ENCODE results near the gene RAB36. TPM values are rescaled to one million over a fixed set of nuclear protein-coding genes. Genes with fewer than 3 reads are reported as not detected.

RAB36 gene
- polyA plus RNA-seq, 1 donor from 2014 or later, result 3.2 TPM

- Histone ChIP-seq H3K9ac (ENCODE audit: low read length) (no peak overlapping the region), H3K9me3 (ENCODE audit: low read length) (no peaks in the 10 kb centered on the region), H3K36me3 (ENCODE audit: insufficient read depth, low read length) (no peaks in the 10 kb centered on the region), H4K20me1 (ENCODE audit: insufficient read depth) (no peaks in the 10 kb centered on the region), H3K9me2 (ENCODE audit: insufficient read depth, low read length) (no peaks in the 10 kb centered on the region), H3K79me2 (replicated peaks; ENCODE audit: insufficient read depth, low read length) (no peaks in the 10 kb centered on the region), H2AFZ (ENCODE audit: low read depth, low read length) (no peak overlapping the region), H3F3A (ENCODE audit: insufficient read depth, low read length, poor library complexity, severe bottlenecking) (no peaks in the 10 kb centered on the region), H3K27ac (ENCODE audit: low read length) (no peak overlapping the region), H3K27me3 (ENCODE audit: insufficient read depth, low read depth, low read length) (no peaks in the 10 kb centered on the region), H3K4me2 (ENCODE audit: low read length) (no peak overlapping the region), H3K4me3 (ENCODE audit: low read length) (no peak overlapping the region)
- TF ChIP-seq EP300 (conservative IDR thresholded peaks at IDR 0.05; ENCODE audit: poor library complexity, severe bottlenecking) (no peak), REST (IDR thresholded peaks at IDR 0.05; ENCODE audit: borderline replicate concordance) (no peak), SMC3 (conservative IDR thresholded peaks at IDR 0.05; ENCODE audit: poor library complexity) (no peak), MXI1 (conservative IDR thresholded peaks at IDR 0.05; ENCODE audit: poor library complexity, severe bottlenecking) (no peak), EZH2 (IDR thresholded peaks at IDR 0.05; ENCODE audit: borderline replicate concordance, insufficient read depth, low read length, poor library complexity, severe bottlenecking) (no peak), POLR2AphosphoS5 (IDR thresholded peaks at IDR 0.05) (no peak), CTCF (IDR thresholded peaks at IDR 0.05; ENCODE audit: poor library complexity, severe bottlenecking) (no peak), RAD21 (conservative IDR thresholded peaks at IDR 0.05) (no peak), TAF1 (IDR thresholded peaks at IDR 0.05; ENCODE audit: low read depth) (no peak)
Observed at GRCh38 chr22:23107487-23108248, 37.6 kb upstream of the RAB36 start.

- no peak overlapping the region for H3K27ac ChIP-seq (ENCODE audit: low read length)
- H3K4me2 ChIP-seq (ENCODE audit: low read length), result no peak overlapping the region
- TF ChIP-seq MXI1 (conservative IDR thresholded peaks at IDR 0.05; ENCODE audit: poor library complexity, severe bottlenecking), result no peak
- no peak for TF ChIP-seq CTCF (IDR thresholded peaks at IDR 0.05; ENCODE audit: poor library complexity, severe bottlenecking)
- no peak for TF ChIP-seq TAF1 (IDR thresholded peaks at IDR 0.05; ENCODE audit: low read depth)
- TF ChIP-seq POLR2AphosphoS5 (IDR thresholded peaks at IDR 0.05), result no peak
- no peak for TF ChIP-seq EZH2 (IDR thresholded peaks at IDR 0.05; ENCODE audit: borderline replicate concordance, insufficient read depth, low read length, poor library complexity, severe bottlenecking)
- TF ChIP-seq EP300 (conservative IDR thresholded peaks at IDR 0.05; ENCODE audit: poor library complexity, severe bottlenecking), result no peak
- TF ChIP-seq REST (IDR thresholded peaks at IDR 0.05; ENCODE audit: borderline replicate concordance), result no peak
- TF ChIP-seq SMC3 (conservative IDR thresholded peaks at IDR 0.05; ENCODE audit: poor library complexity), result no peak
- no peak for TF ChIP-seq RAD21 (conservative IDR thresholded peaks at IDR 0.05)
- H3K9ac ChIP-seq (ENCODE audit: low read length), result no peak overlapping the region
- H3K36me3 ChIP-seq (ENCODE audit: insufficient read depth, low read length), result no peaks in the 10 kb centered on the region
- no peaks in the 10 kb centered on the region for H3K27me3 ChIP-seq (ENCODE audit: insufficient read depth, low read depth, low read length)
- H3F3A ChIP-seq (ENCODE audit: insufficient read depth, low read length, poor library complexity, severe bottlenecking), result no peaks in the 10 kb centered on the region
- no peaks in the 10 kb centered on the region for H3K9me2 ChIP-seq (ENCODE audit: insufficient read depth, low read length)
- no peak overlapping the region for H2AFZ ChIP-seq (ENCODE audit: low read depth, low read length)
- no peaks in the 10 kb centered on the region for H4K20me1 ChIP-seq (ENCODE audit: insufficient read depth)
- no peak overlapping the region for H3K4me3 ChIP-seq (ENCODE audit: low read length)
- H3K9me3 ChIP-seq (ENCODE audit: low read length), result no peaks in the 10 kb centered on the region
- no peaks in the 10 kb centered on the region for H3K79me2 ChIP-seq (replicated peaks; ENCODE audit: insufficient read depth, low read length)
Observed at GRCh38 chr22:23108249-23109078, 36.8 kb upstream of the RAB36 start.

Data from neural cell (in vitro differentiated cells).